Hippocampal formation (tissue), 2 donors: ENCODE data around the gene XRCC4.
"Not testable (repeated sequence)": the region's sequence is repeated elsewhere in the genome, so short reads cannot be mapped to it uniquely, and the experiment has no call there.

Experiments used
- DNase-seq, 2 donors: peaks; one replicate each; lab custom pipeline; 2025; lab: John Stamatoyannopoulos, UW

XRCC4 gene

GRCh38 chr5:83179966-83180365, 102.6 kb downstream of the XRCC4 start:
- DNase-seq: no peak

GRCh38 chr5:83184534-83184933, 107.2 kb downstream of the XRCC4 start:
- no peak for DNase-seq

- DNase-seq: no peak
Observed at GRCh38 chr5:83192947-83193346, 115.6 kb downstream of the XRCC4 start.

DNA sequence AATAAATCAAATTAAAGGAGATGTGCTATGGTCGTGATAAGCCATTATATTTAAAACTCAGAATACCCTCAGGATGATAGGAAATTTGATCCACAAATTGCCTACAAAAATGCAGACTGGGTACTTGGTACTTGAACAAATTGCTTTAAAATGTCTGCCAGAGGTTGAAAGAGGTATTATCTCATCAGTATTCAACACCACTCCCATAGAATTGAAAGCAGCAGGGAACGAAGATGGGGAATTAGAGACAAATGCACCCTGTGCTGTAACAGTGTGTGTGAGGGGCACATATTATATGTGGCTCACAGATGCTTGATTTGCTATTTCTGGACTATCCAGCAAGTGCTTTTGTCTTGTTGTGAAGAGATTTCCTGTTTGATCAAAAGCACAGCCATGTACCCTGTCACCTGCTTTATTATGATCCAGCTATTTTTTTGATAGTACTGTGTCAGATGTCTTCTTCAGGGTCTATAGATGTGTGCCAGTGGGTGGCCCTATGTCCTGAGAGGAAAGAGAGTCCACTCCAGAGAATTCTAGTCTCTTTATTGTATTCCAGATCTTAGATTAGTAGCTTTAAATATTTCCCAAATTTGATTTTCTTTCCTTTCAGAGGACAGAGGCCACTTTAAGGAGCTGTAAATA, 120.1 kb downstream of the XRCC4 start:
- DNase-seq: no peak

- DNase-seq: no peak
Observed at GRCh38 chr5:83199126-83199525, 121.8 kb downstream of the XRCC4 start.

DNA sequence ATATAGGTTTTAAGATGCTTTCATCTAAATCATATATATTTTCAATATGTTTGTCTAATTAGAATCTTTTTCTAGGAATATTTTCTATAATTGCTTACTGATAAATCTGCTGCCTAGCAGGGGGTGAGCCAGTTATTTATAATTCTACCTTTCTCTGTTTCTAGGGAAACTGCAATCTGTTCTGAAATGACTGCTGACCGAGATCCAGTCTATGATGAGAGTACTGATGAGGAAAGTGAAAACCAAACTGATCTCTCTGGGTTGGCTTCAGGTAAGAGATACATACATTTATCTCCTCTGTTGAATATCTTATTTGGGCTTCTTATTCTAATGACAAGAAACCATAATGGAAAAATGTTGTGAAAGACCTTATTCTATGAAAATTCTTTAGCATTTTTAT, 127.3 kb downstream of the XRCC4 start:
- no peak for DNase-seq

DNA sequence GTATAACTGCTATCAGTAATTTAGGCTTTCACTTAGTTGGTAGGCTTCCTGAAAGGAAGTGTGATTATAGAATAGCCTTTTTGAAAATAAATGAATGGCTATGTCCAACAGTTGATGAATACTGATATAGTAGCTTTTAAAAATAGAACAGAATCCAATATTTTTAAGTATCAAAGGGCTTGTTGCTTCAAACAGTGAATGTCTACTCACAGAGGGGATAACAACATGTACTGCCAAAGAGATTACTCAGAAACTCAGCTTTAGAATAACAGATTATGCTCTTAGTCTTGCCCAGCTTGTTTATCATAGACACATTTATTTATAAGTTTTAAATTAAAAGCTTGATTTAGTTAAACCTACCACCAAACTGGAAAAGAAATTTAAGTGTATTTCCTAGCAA, 132.6 kb downstream of the XRCC4 start:
- peak in 1 of 2 donors; percentile 59 for DNase-seq

DNA sequence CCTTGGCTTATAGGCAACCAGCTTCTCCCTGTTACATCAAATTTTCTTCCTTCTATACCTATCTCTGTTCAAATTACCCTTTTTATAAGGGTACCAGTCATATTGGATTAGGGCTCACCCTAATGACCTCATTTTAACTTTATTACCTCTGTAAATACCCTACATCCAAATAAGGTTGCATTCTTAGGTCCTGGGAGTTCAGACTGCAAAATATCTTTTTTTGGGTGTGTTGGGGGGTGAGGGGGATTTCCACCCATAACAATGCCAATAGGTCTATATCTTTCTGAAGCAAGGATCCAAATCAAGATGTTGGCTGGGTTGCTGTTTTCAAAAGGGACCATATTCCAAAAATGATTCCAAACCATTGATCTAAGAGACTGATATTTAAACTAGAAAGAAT, 141.7 kb downstream of the XRCC4 start:
- DNase-seq: no peak

DNA sequence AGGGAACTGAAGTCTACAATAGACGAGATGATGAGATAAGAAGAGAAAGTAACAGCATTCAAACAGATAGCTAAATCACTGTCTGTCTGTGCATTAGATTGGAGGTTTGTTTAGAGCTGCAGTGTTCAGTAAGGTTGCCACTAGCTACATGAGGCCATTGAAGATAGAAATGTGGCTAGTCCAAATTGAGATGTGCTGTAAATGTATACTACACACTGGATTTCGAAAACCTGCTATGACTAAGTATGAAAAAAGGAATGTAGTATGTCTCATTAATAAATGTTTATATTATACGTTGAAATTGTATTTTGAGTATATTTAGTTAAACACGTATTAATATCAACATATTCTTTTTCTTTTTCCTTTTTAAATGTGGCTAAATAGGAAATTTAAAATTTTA, 142.1 kb downstream of the XRCC4 start:
- no peak for DNase-seq

DNA sequence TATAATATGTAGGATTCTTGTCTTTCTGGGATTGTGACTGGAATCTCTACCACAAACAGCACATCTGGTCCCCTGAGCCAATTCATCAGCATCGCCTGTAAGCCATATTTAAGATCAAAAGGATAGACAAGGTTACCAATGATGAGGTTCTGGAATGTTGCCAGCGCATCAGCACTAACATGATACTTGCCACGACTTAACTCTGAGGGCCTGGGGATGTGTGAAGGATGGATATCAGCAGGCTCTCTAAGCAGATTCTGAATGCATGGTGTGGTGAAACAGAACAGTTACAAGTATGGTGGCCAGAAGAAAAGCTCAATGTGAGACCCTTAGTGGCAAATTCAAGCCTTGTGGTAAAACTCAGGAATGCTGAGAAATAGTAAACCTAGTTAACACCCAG, 143.0 kb downstream of the XRCC4 start:
- DNase-seq: no peak

- DNase-seq: no peak
Observed at GRCh38 chr5:83222906-83223305, 145.6 kb downstream of the XRCC4 start.

DNA sequence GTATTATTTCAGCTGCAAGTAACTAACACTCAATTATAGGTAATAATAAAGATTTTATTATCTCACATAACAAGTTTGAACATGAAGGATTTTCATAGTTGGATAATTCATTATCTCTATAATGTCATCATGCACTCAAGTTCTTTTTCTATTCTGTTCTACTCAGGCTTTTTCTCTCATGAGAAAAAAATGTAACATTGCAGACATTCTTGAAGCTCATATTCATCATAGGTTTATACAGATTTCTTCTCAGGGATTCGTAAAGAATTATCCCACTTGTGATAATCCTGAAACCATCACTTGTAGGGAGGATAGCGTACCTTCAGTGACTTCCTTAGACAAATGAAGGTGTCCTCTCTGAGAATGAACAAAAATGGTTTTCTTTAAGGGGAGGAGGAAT, 150.3 kb downstream of the XRCC4 start:
- DNase-seq: no peak

DNA sequence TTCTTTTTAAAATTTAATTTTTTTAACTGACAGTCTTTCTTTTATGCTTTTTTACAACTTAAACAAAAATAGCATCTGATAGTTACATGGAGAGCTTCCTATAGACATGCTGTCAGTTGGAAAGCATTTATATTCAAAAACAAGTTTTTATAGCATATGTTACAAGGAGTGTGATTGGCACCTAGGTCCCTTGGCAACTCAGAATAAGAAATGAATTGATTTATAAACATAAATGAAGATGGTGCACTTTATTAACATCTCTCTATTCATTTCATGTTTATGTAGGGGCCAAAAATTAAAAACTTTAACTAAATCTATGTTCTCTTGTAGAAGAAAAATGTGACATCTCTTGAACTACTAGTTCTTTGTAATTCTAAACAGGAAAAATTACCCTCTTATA, 153.2 kb downstream of the XRCC4 start:
- no peak for DNase-seq

DNA sequence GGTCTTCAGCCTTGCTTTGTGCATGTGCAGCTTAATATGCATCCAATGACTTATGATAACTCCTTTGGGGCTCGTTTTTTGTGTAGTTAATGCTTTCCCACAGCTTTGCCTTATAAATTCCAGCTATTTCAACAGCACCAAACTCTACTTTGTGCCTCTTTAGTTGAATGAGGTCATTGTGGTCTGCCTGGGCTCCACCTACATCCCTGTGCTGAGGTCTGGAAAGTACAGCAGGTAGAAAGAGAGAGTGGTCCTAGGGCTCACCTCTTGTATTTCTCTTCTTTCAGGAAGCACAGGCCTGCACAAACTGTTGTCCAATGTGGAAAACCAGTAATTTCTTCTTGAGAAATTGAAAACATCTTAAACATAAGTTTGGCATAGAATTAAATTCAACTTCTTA, 167.2 kb downstream of the XRCC4 start:
- DNase-seq: no peak

DNA sequence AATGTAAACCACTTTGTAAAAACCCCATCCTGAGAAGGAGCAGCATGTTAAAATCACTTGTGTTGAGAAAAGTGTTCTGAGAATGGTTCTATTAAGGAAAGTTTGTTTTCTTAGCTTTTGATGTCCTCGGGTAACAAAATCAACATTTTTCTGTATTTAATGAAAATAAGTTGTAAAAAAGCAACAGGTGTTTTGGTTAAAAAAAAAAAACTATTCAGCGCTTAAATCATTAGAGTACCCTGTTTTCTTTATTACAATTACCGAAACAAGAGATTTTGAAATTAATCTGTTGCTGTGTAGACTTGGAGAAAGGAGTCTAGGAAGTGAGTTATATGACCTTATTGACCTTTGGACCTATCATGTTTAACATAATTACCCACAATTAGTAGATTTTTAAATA, 167.7 kb downstream of the XRCC4 start:
- DNase-seq: no peak

GRCh38 chr5:83246071-83246470, 168.7 kb downstream of the XRCC4 start:
- no peak for DNase-seq

DNA sequence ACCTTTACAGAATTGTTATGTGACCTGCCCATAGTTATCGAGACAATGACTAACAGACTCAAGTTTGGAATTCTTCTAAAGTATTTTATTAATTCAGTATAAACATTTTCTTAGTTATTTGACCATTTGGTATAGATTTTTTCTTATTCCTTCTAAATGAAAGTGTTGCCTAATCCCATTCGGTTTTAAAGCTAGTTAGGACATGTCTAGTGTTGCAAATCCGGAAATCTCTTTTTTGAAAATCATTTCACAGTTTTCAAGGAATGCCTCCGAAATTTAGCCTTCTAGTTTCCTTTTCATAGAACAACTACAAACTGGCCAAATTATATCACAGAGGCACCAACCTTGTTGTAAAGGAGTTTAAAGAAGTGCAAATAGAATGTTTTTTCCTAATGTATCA, 171.8 kb downstream of the XRCC4 start:
- no peak for DNase-seq

DNA sequence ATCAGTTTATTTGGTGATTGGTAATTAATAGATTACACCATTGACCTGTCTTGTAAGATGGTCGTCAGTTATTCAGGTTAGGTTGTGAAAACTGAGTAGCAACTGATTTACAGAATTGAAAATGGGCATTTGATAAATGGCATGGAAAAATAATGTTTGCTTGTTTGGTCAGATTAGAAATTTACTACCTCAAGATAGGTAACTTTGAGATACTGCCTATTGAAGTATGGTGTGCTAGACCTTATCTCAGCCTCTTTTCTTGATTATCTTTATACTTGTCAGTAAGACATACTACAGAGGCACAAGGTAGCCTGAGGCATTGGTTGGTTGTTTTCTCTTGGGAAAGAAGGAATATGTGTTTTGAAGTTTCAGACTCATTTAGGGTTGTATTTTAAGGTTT, 174.5 kb downstream of the XRCC4 start:
- DNase-seq: no peak

GRCh38 chr5:83253720-83254119, 176.4 kb downstream of the XRCC4 start:
- DNase-seq: peak; percentile 14 to 47

GRCh38 chr5:83255268-83255667, 177.9 kb downstream of the XRCC4 start:
- no peak for DNase-seq

DNA sequence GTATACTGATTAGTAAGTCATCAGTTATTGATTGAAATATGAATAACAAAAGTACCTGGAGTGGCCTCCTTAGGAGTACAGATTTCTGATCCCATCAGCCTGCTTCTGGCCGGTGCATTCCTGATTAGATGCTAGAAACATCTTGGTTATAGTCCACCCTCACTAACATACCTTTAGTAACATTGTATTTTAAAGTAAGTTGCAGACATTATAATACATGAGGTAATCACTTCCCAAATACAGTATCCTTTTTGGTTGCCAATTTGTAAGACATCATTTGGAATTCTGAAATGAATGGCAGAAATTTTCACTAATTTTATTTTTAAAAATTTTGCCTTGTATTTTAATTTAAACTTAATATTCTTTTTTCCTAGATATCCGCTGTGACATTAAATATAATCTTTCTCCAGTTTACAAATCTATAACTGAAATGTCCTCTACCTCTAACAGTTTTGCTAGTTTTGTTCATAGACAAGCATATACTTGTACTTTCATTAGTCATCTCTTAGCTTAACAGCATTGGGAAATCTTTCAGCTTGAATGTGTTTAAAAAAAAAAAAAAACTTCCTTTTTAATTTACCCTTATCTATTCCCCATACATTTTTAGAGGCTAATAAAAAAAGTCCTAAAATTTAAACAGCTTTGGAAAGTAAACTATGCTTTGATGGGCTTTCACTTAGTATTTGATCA, 178.9 kb downstream of the XRCC4 start:
- no peak for DNase-seq

GRCh38 chr5:83257684-83258083, 180.3 kb downstream of the XRCC4 start:
- not testable (repeated sequence) for DNase-seq

- DNase-seq: no peak
Observed at GRCh38 chr5:83265318-83265717, 188.0 kb downstream of the XRCC4 start.

DNA sequence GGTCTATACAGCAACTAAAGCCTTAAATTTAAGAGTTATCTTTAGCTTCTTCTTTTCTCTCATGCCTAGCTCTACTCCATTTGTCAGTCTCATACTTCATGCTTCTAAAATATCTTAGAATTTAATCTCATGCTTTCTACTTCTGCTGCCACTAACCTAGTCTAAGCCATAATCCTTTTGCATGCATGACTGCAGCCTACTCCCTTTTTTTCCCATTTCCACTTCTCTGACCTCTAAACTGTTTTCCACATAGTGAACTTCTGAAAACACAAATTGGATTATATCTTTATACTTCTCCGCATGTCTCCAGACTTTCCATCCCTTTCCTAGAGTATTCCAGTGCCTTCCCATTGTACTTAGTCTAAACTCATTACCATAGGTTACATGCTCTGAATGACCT, 193.0 kb downstream of the XRCC4 start:
- DNase-seq: no peak
